Stimulated activated CD4-positive, alpha-beta T cell treated with anti-CD3 and anti-CD28 coated beads, Interleukin-15, amount 100 ng/mL, for 48 hours (primary cell): ENCODE results near the gene ZNF333.

Source experiments
- DNase-seq, 2 donors: peaks; one replicate each; pipeline ENCODE4 v3.0.0-alpha.2; 2020; ENCODE audit warnings: low read depth in 2 of 2

ZNF333 gene

GRCh38 chr19:14689598-14690503 is at the start of gene ZNF333:
Gene ZNF333 (plus strand): TSS chr19:14690048. CDS start chr19:14693492, 3,444 bp downstream.
- DNase-seq: peak; percentile 98 to 100

GRCh38 chr19:14648506-14648905 is 41.3 kb upstream of the ZNF333 start:
- no peak for DNase-seq

DNA sequence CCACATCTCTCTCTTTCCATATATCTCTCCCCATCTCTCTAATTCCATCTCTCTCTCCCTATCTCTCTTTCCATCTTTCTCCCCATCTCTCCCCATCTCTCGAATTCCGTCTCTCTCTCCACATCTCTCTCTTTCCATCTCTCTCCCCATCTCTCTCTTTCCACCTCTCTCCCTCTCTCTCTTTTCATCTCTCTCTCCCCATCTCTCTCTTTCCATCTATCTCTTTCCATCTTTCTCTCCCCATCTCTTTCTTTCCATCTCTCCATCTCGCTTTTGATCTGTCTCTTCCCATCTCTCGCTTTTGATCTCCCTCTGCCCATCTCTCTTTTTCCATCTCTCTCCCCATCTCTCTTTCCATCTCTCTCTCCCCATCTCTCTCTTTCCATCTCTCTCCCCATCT is 40.8 kb upstream of the ZNF333 start:
- DNase-seq: no peak

DNA sequence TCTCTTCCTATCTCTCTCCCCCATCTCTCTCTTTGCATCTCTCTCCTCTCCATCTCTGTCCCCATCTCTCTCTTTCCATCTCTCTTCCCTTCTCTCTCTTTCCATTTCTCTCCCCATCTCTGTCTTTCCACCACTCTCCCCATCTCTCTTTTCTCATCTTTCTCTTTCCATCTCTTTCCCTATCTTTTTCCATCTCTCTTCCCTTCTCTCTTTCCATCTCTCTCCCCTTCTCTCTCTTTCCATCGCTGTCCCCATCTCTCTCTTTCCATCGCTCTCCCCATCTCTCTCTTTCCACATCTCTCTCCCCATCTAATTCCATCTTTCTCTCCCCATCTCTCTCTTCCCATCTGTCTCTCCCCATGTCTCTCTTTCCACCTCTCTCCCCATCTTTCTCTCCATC is 39.7 kb upstream of the ZNF333 start:
- DNase-seq: no peak

DNA sequence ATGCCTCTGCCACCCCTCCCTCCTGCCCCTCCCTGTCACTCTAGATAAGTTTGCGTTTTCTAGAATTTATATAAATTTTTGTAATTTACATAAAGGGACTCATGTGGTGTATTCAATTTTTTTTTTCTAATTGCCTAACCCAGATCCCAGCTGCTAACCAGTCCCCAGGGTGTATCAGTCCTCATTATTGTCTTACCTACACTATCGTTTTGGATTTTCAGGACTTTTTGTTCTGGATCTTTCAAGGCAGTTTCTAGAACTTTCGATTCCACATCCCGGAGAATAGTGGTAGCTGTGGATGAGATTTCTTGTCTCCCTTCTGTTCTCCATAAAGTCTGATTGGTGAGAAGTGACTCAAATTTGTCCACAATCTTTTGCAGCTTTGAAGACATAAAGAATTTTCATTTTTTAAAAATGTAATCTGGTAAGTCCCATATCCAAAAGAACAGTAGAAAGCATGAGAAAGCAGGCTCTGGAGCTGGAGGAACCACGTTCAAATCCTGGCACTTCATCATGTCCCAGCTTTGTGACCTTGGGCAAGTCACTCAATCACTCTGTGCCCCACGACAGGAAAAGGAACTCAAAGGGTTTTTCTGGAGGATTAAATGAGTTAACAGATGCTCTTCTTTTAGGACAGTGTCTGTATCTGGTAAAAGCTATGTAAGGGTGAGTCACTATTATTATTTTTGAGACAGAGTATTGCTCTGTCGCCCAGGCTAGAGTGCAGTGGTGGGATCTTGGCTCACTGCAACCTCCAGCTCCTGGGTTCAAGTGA is 34.9 kb upstream of the ZNF333 start:
- no peak for DNase-seq

- no peak for DNase-seq
Observed at GRCh38 chr19:14655726-14656125, 34.1 kb upstream of the ZNF333 start.

GRCh38 chr19:14659874-14660489 is 29.9 kb upstream of the ZNF333 start:
- no peak for DNase-seq

DNA sequence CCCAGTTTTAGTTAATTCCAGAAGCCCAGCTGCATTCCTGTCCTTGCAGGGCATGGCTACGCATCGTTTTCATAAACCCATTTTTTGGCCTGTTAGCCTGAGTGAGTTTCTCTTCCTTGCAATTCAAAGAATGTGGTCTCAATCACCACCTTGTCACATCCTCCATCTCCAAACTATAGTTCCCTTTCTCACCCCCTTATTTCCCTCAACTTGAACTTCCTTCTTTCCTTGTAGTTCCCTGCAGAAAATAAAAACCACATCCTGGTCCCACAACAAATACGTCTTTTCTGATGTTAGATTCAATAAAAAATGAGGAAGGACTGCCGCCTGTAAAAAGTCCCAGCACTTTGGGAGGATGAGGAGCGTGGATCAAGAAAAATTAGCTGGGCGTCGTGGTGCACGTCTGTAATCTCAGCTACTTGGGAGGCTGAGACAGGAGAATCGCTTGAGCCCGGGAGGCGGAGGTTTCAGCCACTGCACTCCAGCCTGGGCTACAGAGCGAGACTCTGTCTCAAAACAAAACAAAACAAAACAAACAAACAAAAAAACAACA is 28.4 kb upstream of the ZNF333 start:
- no peak for DNase-seq

- DNase-seq: no peak
Observed at GRCh38 chr19:14669940-14670339, 19.9 kb upstream of the ZNF333 start.

- no peak for DNase-seq
Observed at GRCh38 chr19:14670408-14670807, 19.4 kb upstream of the ZNF333 start.

DNA sequence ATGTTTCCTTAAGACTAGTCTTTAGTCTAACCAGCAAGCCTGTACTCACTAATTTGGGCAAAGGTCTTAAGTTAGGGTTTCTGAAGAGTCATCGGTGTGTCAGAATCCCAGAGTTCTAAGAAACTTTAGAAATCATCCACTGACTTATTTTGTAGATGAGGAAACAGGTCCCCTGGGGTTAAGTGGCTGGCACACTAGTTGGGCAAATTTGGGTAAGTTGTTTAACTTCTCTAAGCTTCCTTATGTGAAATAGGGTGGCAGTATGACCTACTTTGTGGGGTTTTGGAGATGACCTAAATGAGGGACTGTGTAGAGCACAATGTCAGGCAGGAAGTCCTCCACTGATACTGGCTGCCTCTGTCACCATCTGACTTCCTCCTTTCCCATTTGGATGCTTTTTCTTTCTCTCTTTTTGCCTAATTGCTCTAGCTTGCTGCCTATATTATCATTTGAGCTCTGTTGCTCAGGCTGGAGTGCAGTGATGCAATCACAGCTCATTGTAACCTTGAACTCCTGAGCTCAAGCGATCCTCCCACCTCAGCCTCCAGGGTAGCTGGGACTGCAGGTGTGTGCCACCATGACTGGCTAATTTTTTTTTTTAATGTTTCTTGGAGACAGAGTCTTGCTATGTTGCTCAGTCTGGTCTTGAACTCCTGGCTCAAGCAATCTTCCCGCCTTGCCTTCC is 17.5 kb upstream of the ZNF333 start:
- DNase-seq: no peak

GRCh38 chr19:14673088-14673487 is 16.8 kb upstream of the ZNF333 start:
- DNase-seq: no peak

GRCh38 chr19:14674764-14675163 is 15.1 kb upstream of the ZNF333 start, which contains the start of gene ADGRE3:
Gene ADGRE3 (minus strand): TSS chr19:14674844. CDS start chr19:14674770, 74 bp downstream.
- no peak for DNase-seq

DNA sequence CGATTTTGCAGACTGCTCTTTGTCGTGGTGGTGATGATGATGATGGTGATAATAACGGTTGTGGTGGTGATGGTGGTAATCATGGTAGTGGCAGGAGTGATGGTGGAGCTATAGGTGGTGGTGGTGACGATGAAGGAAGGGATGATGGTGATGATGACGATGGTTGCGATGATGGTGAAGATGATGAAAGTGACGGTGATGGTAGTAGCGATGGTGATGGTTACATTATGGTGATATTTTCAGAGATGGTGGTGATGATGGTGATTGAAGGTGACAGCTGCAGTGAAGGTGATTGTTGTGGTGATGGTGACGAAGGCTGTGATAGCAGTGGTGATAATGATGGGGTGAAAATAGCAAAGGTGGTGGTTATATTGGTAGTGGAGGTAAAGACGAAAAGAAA is 13.1 kb upstream of the ZNF333 start:
- DNase-seq: no peak

GRCh38 chr19:14677464-14677863 is 12.4 kb upstream of the ZNF333 start:
- no peak for DNase-seq

- no peak for DNase-seq
Observed at GRCh38 chr19:14678199-14678598, 11.6 kb upstream of the ZNF333 start.

DNA sequence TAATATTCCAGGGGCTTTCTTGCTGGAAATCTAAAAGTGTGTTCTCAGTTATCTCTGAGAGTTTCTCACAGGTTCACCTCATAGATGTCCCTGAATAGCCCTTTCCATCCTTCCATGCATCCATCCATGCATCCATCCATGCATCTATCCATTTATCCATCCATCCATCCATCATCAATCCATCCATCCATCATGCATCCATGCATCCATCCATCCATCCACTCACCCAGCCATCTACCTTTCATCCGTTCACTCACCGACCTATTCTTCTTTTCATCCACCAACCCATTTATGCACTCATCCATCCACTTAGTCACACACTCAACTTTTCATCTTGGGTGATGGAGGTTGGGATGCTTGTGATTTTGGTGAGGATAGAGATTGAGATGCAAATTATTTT is 7.8 kb upstream of the ZNF333 start:
- DNase-seq: no peak

DNA sequence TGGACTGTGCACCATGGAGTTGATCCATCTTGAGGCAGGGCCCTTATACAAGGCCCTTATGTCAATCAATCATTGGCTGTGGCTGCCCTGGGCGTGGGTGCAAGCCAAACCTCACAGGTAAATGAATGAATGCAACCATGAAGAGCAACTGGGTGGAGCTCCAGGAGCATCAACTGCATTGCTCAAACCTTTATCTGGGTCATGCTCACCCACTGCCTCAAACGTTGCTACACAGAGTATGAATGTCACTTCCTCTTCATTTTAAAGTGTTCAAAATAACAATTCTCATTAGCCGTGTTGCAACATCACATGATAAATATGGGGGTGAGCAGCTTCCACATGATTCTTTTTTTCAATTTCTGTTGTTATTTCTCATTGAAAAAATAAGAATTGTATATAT is 6.4 kb upstream of the ZNF333 start:
- DNase-seq: no peak

DNA sequence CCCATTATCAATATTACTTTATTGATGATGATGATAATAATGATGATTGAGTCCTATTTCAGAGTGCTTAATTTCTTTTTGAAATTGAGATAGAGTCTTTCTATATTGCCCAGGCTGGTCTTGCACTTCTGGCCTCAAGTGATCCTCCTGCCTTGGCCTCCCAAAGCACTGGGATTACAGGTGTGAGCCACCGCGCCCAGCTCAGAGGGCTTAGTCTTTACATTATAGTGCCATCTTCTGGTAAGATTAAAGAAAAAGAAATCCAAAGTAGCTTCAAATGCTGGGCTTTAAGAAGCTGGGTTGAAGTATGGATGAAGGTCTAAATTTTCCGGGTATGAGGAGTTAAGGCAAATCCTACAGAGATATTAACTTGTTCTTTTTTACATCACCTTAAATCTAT is 3.4 kb upstream of the ZNF333 start:
- DNase-seq: peak; percentile 7 to 8

GRCh38 chr19:14694641-14695266 is 4.9 kb downstream of the ZNF333 start:
- no peak for DNase-seq

DNA sequence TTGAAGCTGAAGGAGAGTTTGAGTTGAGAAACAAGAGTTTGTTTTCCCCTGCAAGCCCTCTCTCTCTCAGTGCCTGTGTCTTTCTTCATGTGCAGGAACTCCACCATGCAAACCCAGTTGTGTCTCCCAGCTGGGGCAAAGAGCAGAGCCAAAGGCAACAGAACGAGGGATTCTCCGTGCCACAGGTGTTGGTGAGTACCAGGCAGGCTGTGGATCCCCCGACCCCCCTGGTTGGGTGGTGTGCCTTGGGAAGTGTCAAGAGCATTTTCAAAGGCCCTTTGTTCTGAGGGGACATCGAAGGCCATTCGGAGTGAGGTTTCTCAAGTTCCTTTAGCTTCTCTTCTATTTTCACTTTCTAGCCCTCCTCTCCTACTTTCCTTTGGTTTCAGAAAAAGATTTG is 5.6 kb downstream of the ZNF333 start:
- DNase-seq: no peak
